ENCODE measurements around the gene FGFR2.
"Not testable (repeated sequence)": the region's sequence is repeated elsewhere in the genome, so short reads cannot be mapped to it uniquely, and the experiment has no call there.

Gene FGFR2

DNA sequence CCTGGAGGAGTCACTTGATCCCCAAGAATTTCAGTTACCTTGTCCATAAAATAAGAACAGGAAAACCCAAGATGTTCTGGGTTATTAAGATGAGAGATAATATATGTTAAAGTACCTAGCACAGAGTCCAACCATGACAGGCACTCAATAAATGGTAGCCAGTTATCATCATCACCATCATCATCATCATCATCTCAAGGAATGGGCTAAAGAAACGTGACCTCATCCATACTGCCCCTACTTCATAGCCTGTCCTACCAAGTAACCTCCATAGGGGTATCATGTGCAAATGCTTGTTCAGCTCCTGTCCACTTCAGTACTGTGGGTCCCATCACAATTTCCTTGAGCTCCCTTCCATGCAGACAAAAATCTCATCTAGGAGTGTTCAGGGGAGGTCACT, 14.4 kb downstream of the FGFR2 start:
- DNase-seq, result no peak

DNA sequence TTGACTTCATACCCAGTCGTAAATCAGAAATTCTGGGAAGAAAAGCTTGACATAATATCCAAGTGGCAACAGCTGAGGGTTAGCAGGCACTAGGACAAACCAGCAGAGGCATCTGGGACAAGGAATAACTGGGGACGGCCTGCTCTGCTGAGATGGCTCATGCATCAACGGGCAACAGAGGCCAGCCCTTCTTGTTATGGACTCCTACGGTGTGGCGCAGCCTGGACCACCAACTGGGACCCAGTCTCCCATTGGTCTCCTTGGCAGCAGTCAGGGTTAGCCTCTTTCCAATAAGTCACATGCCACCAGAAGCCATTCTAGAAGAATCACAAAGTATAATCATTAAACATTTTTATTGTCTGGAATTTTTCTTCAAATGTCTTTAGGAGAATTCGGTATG, 15.0 kb downstream of the FGFR2 start:
- DNase-seq, result no peak

DNA sequence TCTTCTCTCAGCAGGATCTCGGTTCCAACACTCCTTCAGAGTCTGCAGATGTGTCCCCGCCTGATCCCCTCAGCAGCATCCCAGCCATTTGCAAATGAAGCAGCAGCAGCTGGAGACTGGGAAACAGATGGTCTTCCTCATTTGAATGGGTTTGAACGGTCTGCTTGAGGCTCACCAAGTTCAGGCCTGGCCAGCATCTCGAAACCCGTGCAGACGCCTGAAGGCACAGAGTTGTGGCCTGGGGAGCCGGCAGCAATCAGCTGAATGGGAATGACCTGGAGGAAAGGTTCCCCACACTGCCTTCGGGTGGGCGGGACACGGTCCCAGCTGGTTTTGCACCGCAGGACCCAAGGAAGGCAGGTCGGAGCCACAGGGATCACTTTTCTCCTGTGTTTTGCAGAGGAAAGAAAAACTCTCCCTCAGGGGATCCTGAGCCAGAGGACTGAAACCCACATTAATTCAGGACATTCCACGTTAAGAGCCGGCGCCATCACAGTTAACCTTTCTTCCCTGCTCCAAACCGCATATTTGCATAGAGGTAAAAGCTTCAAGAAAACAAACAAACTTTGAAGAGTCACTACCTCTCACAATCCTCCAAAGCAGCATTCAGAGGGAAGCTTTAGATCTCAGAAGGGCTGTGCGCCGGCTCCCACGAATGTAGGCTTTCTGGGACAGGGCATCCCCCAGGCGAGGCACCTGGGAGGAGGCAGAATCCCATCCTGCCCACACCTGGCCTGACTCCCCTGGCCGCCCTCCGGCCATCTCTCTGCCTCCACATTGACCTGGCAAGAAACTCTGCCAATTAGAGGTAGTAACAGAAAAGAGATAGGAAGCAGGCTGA, 17.7 kb downstream of the FGFR2 start:
- no peak for DNase-seq

DNA sequence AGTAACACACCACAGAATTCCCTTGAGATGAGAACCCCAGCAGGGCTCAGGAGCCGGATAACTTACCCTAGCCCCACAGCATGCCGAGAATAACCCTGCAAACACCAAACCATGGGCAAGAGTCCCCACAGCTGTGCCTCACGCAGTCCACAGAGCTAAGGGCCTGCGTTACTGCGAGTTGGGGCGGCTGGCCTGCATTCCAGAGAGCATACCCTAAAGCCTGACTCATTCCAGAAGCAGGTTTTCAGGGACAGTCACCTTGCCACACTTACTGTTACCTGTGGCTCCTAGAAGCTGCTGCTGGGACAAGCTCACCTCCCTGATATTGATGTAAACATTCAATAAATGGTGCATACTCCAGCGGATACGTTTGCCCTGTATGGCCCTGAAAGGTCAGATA, 18.6 kb downstream of the FGFR2 start:
- no peak for DNase-seq

DNA sequence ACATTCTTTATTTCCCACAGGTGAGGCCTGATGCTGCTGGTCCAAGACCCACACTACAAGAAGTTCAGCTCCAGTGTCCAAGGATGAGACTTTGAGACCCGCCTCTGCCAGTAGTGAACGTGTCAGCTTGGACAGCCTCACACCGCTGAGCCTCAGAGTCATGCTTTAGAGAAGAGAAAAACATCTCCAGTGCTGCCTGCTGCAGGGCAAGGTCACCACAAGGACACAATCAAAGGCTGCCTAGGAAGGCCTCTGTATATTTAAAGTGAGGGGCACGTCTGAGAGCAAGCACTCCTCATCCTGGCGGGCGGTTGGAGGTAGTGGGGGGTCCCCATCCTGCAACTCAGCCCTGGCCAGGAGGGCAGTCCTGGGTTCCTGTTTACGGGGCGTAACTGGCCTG, 19.3 kb downstream of the FGFR2 start:
- no peak for DNase-seq

- DNase-seq, result no peak
These were observed 19.9 kb downstream of the FGFR2 start for GRCh38 chr10:121578298-121578697.

- no peak for DNase-seq
These were observed 20.7 kb downstream of the FGFR2 start for GRCh38 chr10:121577568-121577967.

DNA sequence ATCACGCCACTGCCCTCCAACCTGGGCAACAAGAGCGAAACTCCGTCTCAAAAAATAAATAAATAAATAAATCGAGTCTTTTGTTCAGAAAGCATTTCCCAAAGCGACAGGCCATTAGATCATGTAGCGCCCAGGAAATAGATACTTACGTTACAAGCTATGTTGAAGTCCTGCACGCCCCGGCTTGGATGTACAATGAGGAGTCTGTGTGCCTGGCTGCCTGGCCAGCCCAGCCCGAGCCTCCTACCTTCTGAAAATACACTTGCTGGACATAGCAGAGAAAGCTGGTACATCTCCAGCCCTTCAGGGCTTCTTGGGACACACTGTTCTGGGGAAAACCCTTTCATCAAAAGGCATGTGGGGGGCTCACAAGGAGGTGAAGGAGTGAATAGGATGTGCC, 22.1 kb downstream of the FGFR2 start:
- DNase-seq, result no peak

- no peak for DNase-seq
These were observed 23.6 kb downstream of the FGFR2 start for GRCh38 chr10:121574519-121575166.

DNA sequence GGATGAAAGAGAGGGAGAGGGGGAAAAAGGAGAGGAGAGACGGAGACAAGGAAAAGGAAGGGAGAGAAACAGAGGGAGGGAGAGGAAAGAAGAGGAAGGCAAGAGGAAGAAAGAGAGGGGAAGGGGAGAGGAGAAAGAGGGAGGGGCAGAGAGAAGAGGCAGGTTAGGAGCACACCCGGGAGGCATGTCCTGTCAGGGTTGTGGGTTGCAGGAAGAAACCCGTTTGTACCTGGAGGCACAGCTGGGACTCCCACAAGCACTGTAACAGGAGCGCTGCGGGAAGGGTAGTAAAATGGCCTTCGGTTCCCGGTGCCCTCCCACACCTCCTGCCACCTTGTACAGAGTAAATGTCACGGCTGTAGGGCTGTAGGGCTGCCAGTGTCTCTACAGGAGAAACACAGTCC, 24.7 kb downstream of the FGFR2 start:
- DNase-seq, result no peak

DNA sequence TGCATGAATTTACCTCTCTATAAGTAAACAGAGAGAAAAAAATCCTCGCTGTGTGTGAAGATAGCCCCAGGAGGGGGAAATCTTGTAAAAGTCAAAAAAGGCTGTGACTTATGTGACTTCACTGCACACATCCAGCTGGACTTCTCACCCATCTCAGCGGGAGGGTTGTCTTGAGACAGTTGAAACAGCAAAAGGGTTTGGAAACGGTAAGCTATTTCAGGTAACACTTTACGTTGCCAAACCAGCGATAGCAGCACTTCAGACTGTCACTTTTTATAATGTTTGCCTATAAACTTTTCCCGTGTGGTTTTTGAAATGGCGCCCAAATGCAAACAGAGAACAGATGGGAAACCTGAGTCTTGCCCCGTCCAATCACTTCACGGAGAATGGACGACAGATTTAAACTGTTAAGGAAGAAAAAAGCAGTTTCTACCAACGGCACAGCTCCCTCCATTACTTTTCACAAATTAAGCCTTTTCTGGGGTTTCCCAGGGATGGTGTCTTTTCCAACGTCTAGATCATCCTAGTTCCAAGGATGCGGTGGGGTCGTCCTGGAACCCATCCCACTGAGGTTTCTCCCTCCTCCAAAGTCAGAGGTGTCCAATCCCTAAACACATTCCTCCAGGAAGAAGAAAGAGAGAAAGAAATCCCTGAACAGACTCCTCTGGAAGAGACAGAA, 25.2 kb downstream of the FGFR2 start:
- DNase-seq, result no peak

- no peak for DNase-seq
These were observed 27.9 kb downstream of the FGFR2 start for GRCh38 chr10:121570315-121570714.

- DNase-seq, result no peak
These were observed 30.0 kb downstream of the FGFR2 start for GRCh38 chr10:121568275-121568674.

DNA sequence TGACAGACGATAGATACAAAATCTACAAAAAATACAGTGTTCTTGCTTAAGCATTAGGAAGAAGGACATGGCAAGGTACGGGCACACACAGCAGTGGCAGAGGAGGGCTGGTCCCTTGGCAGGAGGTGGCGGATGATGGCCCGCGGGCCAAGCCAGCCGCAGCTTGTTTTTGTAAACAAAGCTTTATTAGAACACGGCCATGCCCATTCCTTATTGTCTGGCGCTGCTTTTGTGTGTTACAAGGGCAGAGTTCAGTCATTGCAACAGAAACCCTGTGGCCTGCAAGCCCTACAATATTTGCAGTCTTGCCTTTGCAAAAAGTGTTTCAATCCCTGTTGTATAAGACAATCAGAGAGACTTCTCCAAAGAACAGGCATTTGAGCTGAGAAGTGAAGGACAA, 30.7 kb downstream of the FGFR2 start:
- DNase-seq, result no peak

DNA sequence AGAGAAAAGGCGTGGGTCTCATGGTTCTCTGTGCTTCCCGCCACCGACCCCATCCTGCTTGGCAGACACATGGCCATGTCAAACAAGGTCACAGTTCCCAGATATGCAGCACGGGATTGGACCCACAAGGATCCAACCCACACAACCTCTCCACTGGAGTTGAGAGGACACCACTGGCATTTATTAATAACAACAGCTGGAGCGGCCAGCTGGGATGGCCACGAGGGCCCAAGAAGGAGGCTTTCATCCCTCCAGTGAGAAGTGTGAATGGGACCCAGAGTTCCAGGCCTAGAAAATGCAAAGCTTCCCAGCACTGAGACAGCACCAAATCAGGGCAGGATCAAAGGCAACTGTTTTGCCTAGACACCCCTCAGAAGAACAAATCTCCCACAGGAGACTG, 31.5 kb downstream of the FGFR2 start:
- no peak for DNase-seq

DNA sequence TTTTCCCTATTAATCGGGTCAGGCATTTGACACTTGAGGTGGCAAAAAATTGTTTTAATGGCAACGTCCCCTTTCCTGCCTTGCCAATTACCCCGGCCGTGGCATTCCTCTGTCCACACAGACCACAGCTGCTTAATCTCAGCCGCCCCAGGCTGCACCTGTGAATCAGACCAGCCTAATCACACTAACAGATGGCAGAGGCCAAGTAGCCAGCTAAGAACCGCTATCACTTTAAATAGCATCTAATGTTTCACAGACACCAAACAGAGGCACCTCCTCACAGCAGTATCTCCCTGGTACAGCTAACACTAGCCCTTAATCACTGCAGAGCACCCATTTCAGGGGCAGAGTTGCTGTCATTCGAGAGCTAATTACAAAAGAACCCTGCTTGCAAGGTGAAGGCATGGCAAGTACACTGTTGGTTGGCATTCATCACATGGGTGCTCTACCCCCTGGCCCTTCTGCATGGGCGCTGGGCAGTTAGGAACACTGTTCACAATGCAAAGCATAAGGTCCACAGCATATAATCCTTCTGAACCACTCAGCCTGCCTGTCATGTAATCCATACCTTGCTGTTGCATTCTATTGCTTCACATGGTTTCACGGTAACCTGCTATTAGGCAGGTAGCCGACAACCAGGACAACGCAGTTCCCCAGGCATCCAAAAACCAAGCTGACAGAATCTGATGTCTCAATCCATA, 38.8 kb downstream of the FGFR2 start:
- no peak for DNase-seq

- no peak for DNase-seq
These were observed 40.0 kb downstream of the FGFR2 start for GRCh38 chr10:121558238-121558637.

- no peak for DNase-seq
These were observed 41.2 kb downstream of the FGFR2 start for GRCh38 chr10:121556918-121557573.

- no peak for DNase-seq
These were observed 41.8 kb downstream of the FGFR2 start for GRCh38 chr10:121556455-121556854.

GRCh38 chr10:121554916-121555315, 43.3 kb downstream of the FGFR2 start:
- DNase-seq, result not testable (repeated sequence)

DNA sequence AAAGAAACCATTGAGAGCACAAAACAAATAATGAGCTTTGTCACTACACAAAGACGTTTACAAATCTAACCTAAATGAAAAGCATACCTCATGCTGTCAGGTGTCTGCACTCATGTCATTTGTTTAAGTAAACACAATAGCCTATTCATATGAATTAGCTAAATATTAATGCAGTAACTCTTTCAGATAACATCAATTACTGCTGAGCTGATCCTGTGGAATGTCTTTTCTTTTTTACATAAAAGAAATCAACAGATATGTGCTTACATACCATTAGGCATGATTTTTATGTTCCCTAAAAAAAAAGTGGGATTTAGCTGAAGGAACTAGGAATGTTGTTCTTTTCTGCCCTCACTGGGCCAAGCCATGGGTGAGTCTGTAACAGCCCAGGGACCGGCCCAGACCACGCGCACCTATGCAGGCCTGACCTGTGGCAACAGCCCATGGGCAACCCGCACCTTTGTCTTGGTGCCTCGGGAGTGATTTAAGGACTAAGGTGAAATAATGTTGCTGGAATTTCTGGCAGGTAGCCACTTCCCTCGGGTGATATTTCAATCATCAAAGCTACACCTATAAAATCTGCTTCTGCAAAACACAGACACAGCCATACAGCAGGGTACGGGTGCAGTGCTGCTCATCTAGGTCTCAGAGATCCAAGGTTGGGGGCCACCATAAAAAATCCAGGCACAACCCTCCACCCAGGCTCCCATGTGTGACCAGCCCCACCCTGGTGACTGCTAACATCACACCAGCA, 44.6 kb downstream of the FGFR2 start:
- no peak for DNase-seq

- no peak for DNase-seq
These were observed 45.5 kb downstream of the FGFR2 start for GRCh38 chr10:121552746-121553145.

All from activated T-cell treated with anti-CD3 and anti-CD28 coated beads, Interleukin-2, amount 50 U/mL, for 1 hour (primary cell).